AG09309 (cell line): ENCODE results near the gene S100P.

Source experiments
- DNase-seq: peaks from one replicate; pipeline ENCODE4 v3.0.0-alpha.2; 2010; ENCODE audit warnings: low read depth
- H3K4me3 ChIP-seq: 2 replicates; pipeline ENCODE4 v1.5.1; 2011; ENCODE audit warnings: mild to moderate bottlenecking, low read depth, low read length, moderate library complexity; ENCODE audit not compliant: control insufficient read depth
- CTCF ChIP-seq: IDR thresholded peaks from 2 replicates; pipeline ENCODE4 v1.5.1; 2011; ENCODE audit warnings: mild to moderate bottlenecking, low read depth, low read length, inconsistent platforms; ENCODE audit not compliant: insufficient read depth, control insufficient read depth; ENCODE audit errors: missing control alignments

The S100P gene

GRCh38 chr4:6710282-6710681, 16.6 kb downstream of the S100P start:
- DNase-seq, result no peak
- peak overlapping the region; percentile 76 for H3K4me3 ChIP-seq
- TF ChIP-seq CTCF, result no peak

- no peak for TF ChIP-seq CTCF
- no peak for DNase-seq
These were observed 17.3 kb downstream of the S100P start for GRCh38 chr4:6710996-6711395.

GRCh38 chr4:6714954-6715353, 21.3 kb downstream of the S100P start:
- no peak for DNase-seq
- no peak overlapping the region for H3K4me3 ChIP-seq
- no peak for TF ChIP-seq CTCF

More at GRCh38 chr4:6710996-6711395, 17.3 kb downstream of the S100P start:
- H3K4me3 ChIP-seq, result no peak overlapping the region

- peak overlapping the region; percentile 84 for H3K4me3 ChIP-seq
- no peak for DNase-seq
- TF ChIP-seq CTCF, result no peak
These were observed 22.0 kb downstream of the S100P start for GRCh38 chr4:6715704-6716017.

- DNase-seq, result peak; percentile 70
- peak within 1 kb of the TSS; percentile 84 for H3K4me3 ChIP-seq
- TF ChIP-seq CTCF, result no peak
These were observed 22.6 kb downstream of the S100P start, which contains the start of gene BLOC1S4 for GRCh38 chr4:6716018-6716911. TSS of gene BLOC1S4 (plus strand) at chr4:6716174. CDS start at chr4:6716210, 36 bp downstream.

GRCh38 chr4:6716958-6717655, 23.4 kb downstream of the S100P start:
- no peak for DNase-seq
- no peak for TF ChIP-seq CTCF

More at GRCh38 chr4:6716958-6717655, 23.4 kb downstream of the S100P start:
- H3K4me3 ChIP-seq, result peak overlapping the region; percentile 84
